ENCODE results near the gene SIGLEC8. TPM values are rescaled to one million over a fixed set of nuclear protein-coding genes. Genes with fewer than 3 reads are reported as not detected.
"Not testable (repeated sequence)": the region's sequence is repeated elsewhere in the genome, so short reads cannot be mapped to it uniquely, and the experiment has no call there.

SIGLEC8 gene
- total RNA-seq, 1 donor from 2014 or later = not detected

GRCh38 chr19:51503286-51503817, 45.1 kb upstream of the SIGLEC8 start:
- DNase-seq (ENCODE audit: low read depth, low spot score) = no peak
- no peak overlapping the region for H3K27ac Mint-ChIP-seq (ENCODE audit: unreplicated experiment)
- no peaks in the 10 kb centered on the region for H3K36me3 Mint-ChIP-seq (ENCODE audit: low read depth)
- H3K4me1 Mint-ChIP-seq = no peaks in the 10 kb centered on the region
- H3K27me3 Mint-ChIP-seq (ENCODE audit: low read depth) = peaks cover 50% of the 10 kb centered on the region
- no peak for TF ChIP-seq CTCF (conservative IDR thresholded peaks at IDR 0.05)
- no peaks in the 10 kb centered on the region for H3K9me3 Mint-ChIP-seq
- no peak overlapping the region for H3K4me3 Mint-ChIP-seq

- Mint-ChIP-seq H3K36me3 (ENCODE audit: low read depth) (no peaks in the 10 kb centered on the region), H3K27me3 (ENCODE audit: low read depth) (peaks cover 53% of the 10 kb centered on the region), H3K9me3 (no peaks in the 10 kb centered on the region), H3K27ac (ENCODE audit: unreplicated experiment) (no peak within 1 kb of the TSS), H3K4me3 (no peak within 1 kb of the TSS), H3K4me1 (no peaks in the 10 kb centered on the region)
- DNase-seq (ENCODE audit: low read depth, low spot score) = no peak
- no peak for TF ChIP-seq CTCF (conservative IDR thresholded peaks at IDR 0.05)
These were observed 43.5 kb upstream of the SIGLEC8 start, which contains the start of gene SIGLEC12 for GRCh38 chr19:51501594-51502263. Gene SIGLEC12 (minus strand): TSS chr19:51501800. CDS start chr19:51501733, 67 bp downstream.

DNA sequence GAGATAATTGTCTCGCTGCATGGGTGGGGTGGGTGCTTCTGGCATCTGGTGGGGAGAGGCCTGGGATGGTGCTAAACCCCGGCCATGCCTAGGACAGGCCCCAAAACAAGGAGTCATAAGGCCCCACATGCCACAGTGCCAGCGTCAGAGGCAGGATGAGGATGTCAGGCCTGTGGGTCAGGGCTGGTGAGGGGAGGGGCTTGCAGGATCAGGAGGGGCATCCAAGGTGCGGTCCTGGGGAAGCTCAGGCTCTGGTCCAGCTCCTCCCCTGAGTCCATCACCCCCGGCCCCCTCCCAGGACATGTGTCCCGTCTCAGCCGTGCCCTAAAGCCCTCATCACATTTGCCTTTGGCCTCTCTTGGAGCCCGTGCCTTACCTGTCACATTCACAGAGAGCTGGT, 42.7 kb upstream of the SIGLEC8 start:
- not testable (repeated sequence) for H3K4me3 Mint-ChIP-seq; H3K4me1 Mint-ChIP-seq; H3K9me3 Mint-ChIP-seq; DNase-seq (ENCODE audit: low read depth, low spot score); H3K36me3 Mint-ChIP-seq (ENCODE audit: low read depth); H3K27ac Mint-ChIP-seq (ENCODE audit: unreplicated experiment)
- peaks cover 50% of the 10 kb centered on the region for H3K27me3 Mint-ChIP-seq (ENCODE audit: low read depth)

GRCh38 chr19:51497666-51498065, 39.4 kb upstream of the SIGLEC8 start:
- Mint-ChIP-seq H3K27ac (ENCODE audit: unreplicated experiment) (no peak overlapping the region), H3K4me3 (no peak overlapping the region), H3K36me3 (ENCODE audit: low read depth) (no peaks in the 10 kb centered on the region), H3K27me3 (ENCODE audit: low read depth) (peaks cover 48% of the 10 kb centered on the region), H3K9me3 (no peaks in the 10 kb centered on the region), H3K4me1 (no peaks in the 10 kb centered on the region)
- no peak for DNase-seq (ENCODE audit: low read depth, low spot score)
- TF ChIP-seq CTCF (conservative IDR thresholded peaks at IDR 0.05) = no peak

DNA sequence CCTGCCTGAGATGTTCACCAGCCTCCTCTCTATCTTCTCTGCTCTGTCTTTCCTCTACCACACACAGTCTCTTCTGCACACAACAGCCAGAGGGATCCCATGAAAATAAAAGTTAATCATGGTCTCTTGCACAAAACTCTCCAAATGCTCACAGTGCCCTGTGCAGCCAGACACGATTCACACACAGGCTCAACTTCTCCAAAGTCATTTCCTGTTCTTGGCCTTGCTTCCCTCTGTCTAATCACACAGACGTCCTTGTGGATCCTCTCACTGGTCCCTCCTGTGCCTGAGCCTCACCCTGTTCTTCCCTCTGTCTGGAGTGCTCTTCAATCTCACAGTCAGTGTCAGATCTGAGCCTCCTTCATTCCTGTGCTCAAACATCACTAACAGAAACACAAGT, 35.5 kb upstream of the SIGLEC8 start:
- H3K27me3 Mint-ChIP-seq (ENCODE audit: low read depth) = peaks cover 65% of the 10 kb centered on the region
- no peak overlapping the region for H3K27ac Mint-ChIP-seq (ENCODE audit: unreplicated experiment)
- no peaks in the 10 kb centered on the region for H3K36me3 Mint-ChIP-seq (ENCODE audit: low read depth)
- no peak overlapping the region for H3K4me3 Mint-ChIP-seq
- H3K9me3 Mint-ChIP-seq = no peaks in the 10 kb centered on the region
- no peak for TF ChIP-seq CTCF (conservative IDR thresholded peaks at IDR 0.05)
- no peaks in the 10 kb centered on the region for H3K4me1 Mint-ChIP-seq
- DNase-seq (ENCODE audit: low read depth, low spot score) = no peak

DNA sequence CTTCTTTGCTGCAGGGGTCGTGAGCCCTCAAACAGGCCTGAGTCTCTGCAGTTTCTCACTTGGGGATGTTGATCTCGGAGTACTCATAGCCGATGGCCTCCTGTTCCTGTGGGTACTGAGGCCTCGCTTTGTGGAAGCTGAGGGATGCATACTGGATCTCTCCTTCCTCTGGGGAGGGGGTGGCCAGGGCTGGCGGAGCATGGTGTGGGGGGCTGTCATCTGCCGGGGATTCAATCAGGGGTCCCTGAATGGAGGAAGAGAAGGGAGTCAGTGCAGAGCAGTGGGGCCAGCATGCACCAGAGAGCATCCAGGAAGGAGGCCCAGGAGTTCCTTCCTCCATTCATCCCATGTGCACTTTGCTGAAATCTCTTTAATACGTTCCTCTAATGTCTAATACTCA, 33.3 kb upstream of the SIGLEC8 start:
- H3K4me1 Mint-ChIP-seq = no peaks in the 10 kb centered on the region
- no peaks in the 10 kb centered on the region for H3K9me3 Mint-ChIP-seq
- H3K36me3 Mint-ChIP-seq (ENCODE audit: low read depth) = no peaks in the 10 kb centered on the region
- no peak for TF ChIP-seq CTCF (conservative IDR thresholded peaks at IDR 0.05)
- DNase-seq (ENCODE audit: low read depth, low spot score) = no peak
- H3K4me3 Mint-ChIP-seq = no peak overlapping the region
- H3K27ac Mint-ChIP-seq (ENCODE audit: unreplicated experiment) = no peak overlapping the region
- H3K27me3 Mint-ChIP-seq (ENCODE audit: low read depth) = peaks cover 52% of the 10 kb centered on the region

All from neural crest cell (in vitro differentiated cells).